ENCODE data around the gene OR9I1.

- TF ChIP-seq CTCF (IDR thresholded peaks at IDR 0.05) (no peak), POLR2A (IDR thresholded peaks at IDR 0.05) (no peak)
Measured at GRCh38 chr11:58133309-58134076, 8.2 kb upstream of the OR9I1 start.
